Stomach (tissue), 9 donors: ENCODE data around the gene CLCA1. TPM values are rescaled to one million over a fixed set of nuclear protein-coding genes. Genes with fewer than 3 reads are reported as not detected.

Source experiments
- DNase-seq, 2 donors: peaks; one replicate each; pipeline versions ENCODE4 v3.0.0 to v3.0.0-alpha.2; 2013 to 2019
- H3K27ac ChIP-seq, 5 donors: fragments of 200-600 bp in 4 of 5; sonication (generic) in 4 of 5; one replicate each; pipeline ENCODE4 v1.5.1; 2013 to 2019; ENCODE audit warnings: mild to moderate bottlenecking in 1 of 5, moderate library complexity in 1 of 5
- H3K27me3 ChIP-seq, 3 donors: fragments of 200-600 bp; sonication (generic); one replicate each; pipeline ENCODE4 v1.5.1; 2017 to 2019; ENCODE audit warnings: mixed run types in 1 of 3
- H3K36me3 ChIP-seq, 4 donors: fragments of 200-600 bp; sonication (generic); 1 replicate in 3 of 4; 2 replicates in 1 of 4; pipeline ENCODE4 v1.5.1; 2016 to 2019
- H3K4me1 ChIP-seq, 4 donors: fragments of 200-600 bp; sonication (generic); one replicate each; pipeline ENCODE4 v1.5.1; 2016 to 2019
- H3K4me3 ChIP-seq, 4 donors: fragments of 200-600 bp; sonication (generic) in 3 of 4; one replicate each; pipeline ENCODE4 v1.5.1; 2016 to 2019; ENCODE audit warnings: mild to moderate bottlenecking in 1 of 4
- H3K9me3 ChIP-seq, 4 donors: fragments of 200-600 bp; sonication (generic); one replicate each; pipeline ENCODE4 v1.5.1; 2016 to 2019
- CTCF ChIP-seq, 7 experiments: fragments of 450-650 bp in 4 of 7; fragments of 200-600 bp in 3 of 7; sonication (generic) in 3 of 7; IDR thresholded peaks; one replicate each; pipeline ENCODE4 v1.5.1; 2016 to 2019; ENCODE audit warnings: antibody characterized with exemption in 7 of 7, control low read depth in 2 of 7, mild to moderate bottlenecking in 1 of 7
- EP300 ChIP-seq: sonication (generic); formaldehyde crosslinking; IDR thresholded peaks from one replicate; pipeline ENCODE4 v1.6.1; 2017; ENCODE audit warnings: antibody characterized with exemption
- POLR2A ChIP-seq, 4 donors: fragments of 450-650 bp; IDR thresholded peaks; one replicate each; pipeline ENCODE4 v1.6.1; 2016; ENCODE audit warnings: antibody characterized with exemption in 4 of 4, control low read depth in 2 of 4, mild to moderate bottlenecking in 1 of 4, moderate library complexity in 1 of 4
- POLR2AphosphoS5 ChIP-seq, 3 donors: sonication (generic); formaldehyde crosslinking; IDR thresholded peaks; one replicate each; pipeline ENCODE4 v1.6.1; 2016; ENCODE audit warnings: antibody characterized with exemption in 3 of 3
- WGBS, 5 donors: extraction: QIAGEN DNeasy Blood & Tissue Kit in 3 of 5; methylation state at CpG; one replicate each; pipeline versions ENCODE4 v1.1.5 to v1.1.7; 2013 to 2018; 5-methylcytosine and 5-hydroxymethylcytosine counted together
- intact Hi-C: fragments of 100-400 bp; cut with DNase I; formaldehyde crosslinking; loops from one replicate; pipeline ENCODE4 v1.15.1; 2023; ENCODE audit warnings: low total_unique reads
- polyA plus RNA-seq, 3 donors: library from polyadenylated mRNA; stranded (reverse); fragments of 200-250 nt; gene quantifications; one replicate each; pipeline ENCODE4 v1.2.3, GENCODE V29; 2013
- total RNA-seq, 5 donors: library from RNA; depleted of rRNA; stranded (reverse); fragments of >200 nt; gene quantifications; one replicate each; pipeline versions ENCODE4 v1.1.0 to v1.2.3, GENCODE V29; 2014 to 2016
- donor health status: healthy with polysubstance abuse.
- donor health status: Bipolar disorder and iron deficiency.
- donor health status: healthy.

The CLCA1 gene
- total and polyA plus RNA-seq, 8 donors, result 0.12 to 89.8 (median 13.0) TPM; not detected in 4

- Histone ChIP-seq H3K4me3 (no peak overlapping the region), H3K27me3 (peaks cover 0 to 6% (median 0%) of the 10 kb centered on the region in 3 donors), H3K27ac (no peak overlapping the region), H3K9me3 (no peaks in the 10 kb centered on the region), H3K36me3 (no peaks in the 10 kb centered on the region), H3K4me1 (no peaks in the 10 kb centered on the region)
- no peak for DNase-seq
- intact Hi-C loops, result no loop called here
- 60 to 64% (median 60%) methylated on average over 3 of the region's 3 CpGs for WGBS, 5 donors
- TF ChIP-seq POLR2A (IDR thresholded peaks at IDR 0.05) (no peak), EP300 (no peak), POLR2AphosphoS5 (IDR thresholded peaks at IDR 0.05) (no peak), CTCF (IDR thresholded peaks at IDR 0.05) (no peak)
Measured at GRCh38 chr1:86450847-86451246, 17.9 kb upstream of the CLCA1 start.

GRCh38 chr1:86453664-86454063 lies 15.1 kb upstream of the CLCA1 start:
- Histone ChIP-seq H3K9me3 (no peaks in the 10 kb centered on the region), H3K27me3 (peaks cover 0 to 7% (median 0%) of the 10 kb centered on the region in 3 donors), H3K36me3 (no peaks in the 10 kb centered on the region), H3K27ac (no peak overlapping the region), H3K4me1 (no peaks in the 10 kb centered on the region), H3K4me3 (no peak overlapping the region)
- no peak for DNase-seq
- intact Hi-C loops, result no loop called here
- 59 to 72% (median 62%) methylated on average over 3 of the region's 3 CpGs for WGBS, 5 donors
- TF ChIP-seq EP300 (no peak), CTCF (IDR thresholded peaks at IDR 0.05) (no peak), POLR2AphosphoS5 (IDR thresholded peaks at IDR 0.05) (no peak), POLR2A (IDR thresholded peaks at IDR 0.05) (no peak)

- no peaks in the 10 kb centered on the region for H3K36me3 ChIP-seq
- intact Hi-C loops, result no loop called here
- WGBS, 5 donors, result 68 to 86% (median 82%) methylated on average over 5 of the region's 5 CpGs
- no peak overlapping the region for H3K4me3 ChIP-seq
- H3K9me3 ChIP-seq, result no peaks in the 10 kb centered on the region
- no peaks in the 10 kb centered on the region for H3K4me1 ChIP-seq
- no peak for TF ChIP-seq EP300
- no peak for TF ChIP-seq POLR2AphosphoS5 (IDR thresholded peaks at IDR 0.05)
- no peak for TF ChIP-seq CTCF (IDR thresholded peaks at IDR 0.05)
- TF ChIP-seq POLR2A (IDR thresholded peaks at IDR 0.05), result no peak
- H3K27ac ChIP-seq, result no peak overlapping the region
- H3K27me3 ChIP-seq, result peaks cover 0 to 7% (median 0%) of the 10 kb centered on the region in 3 donors
- DNase-seq, result no peak
Measured at GRCh38 chr1:86455073-86455472, 13.7 kb upstream of the CLCA1 start.

- Histone ChIP-seq H3K27me3 (peaks cover 0 to 7% (median 0%) of the 10 kb centered on the region in 3 donors), H3K9me3 (no peaks in the 10 kb centered on the region), H3K4me3 (no peak overlapping the region), H3K4me1 (no peaks in the 10 kb centered on the region), H3K27ac (no peak overlapping the region), H3K36me3 (no peaks in the 10 kb centered on the region)
- DNase-seq, result no peak
- WGBS, 5 donors, result 4 to 22% (median 8%) methylated on average over 1 of the region's 1 CpG
- TF ChIP-seq CTCF (IDR thresholded peaks at IDR 0.05) (no peak), POLR2A (IDR thresholded peaks at IDR 0.05) (no peak), POLR2AphosphoS5 (IDR thresholded peaks at IDR 0.05) (no peak), EP300 (no peak)
- intact Hi-C loops, result no loop called here
Measured at GRCh38 chr1:86460998-86461397, 7.7 kb upstream of the CLCA1 start.
